AG10803 (cell line): ENCODE data around the gene UVRAG.
"Not testable (repeated sequence)": the region's sequence is repeated elsewhere in the genome, so short reads cannot be mapped to it uniquely, and the experiment has no call there.

Experiments
- DNase-seq: peaks from one replicate; pipeline ENCODE4 v3.0.0; 2010; ENCODE audit warnings: low read depth
- H3K4me3 ChIP-seq: 2 replicates; pipeline ENCODE4 v1.5.1; 2011; ENCODE audit warnings: mild to moderate bottlenecking, low read length, control low read depth
- CTCF ChIP-seq: conservative IDR thresholded peaks from 2 replicates; pipeline ENCODE4 v1.5.1; 2011; ENCODE audit warnings: mild to moderate bottlenecking, low read length, control low read depth, inconsistent platforms

The UVRAG gene

GRCh38 chr11:76069001-76069400, 254.0 kb downstream of the UVRAG start:
- TF ChIP-seq CTCF, result no peak
- no peak for DNase-seq
- no peak overlapping the region for H3K4me3 ChIP-seq

GRCh38 chr11:76071090-76071489, 256.1 kb downstream of the UVRAG start:
- no peak for DNase-seq
- H3K4me3 ChIP-seq, result no peak overlapping the region
- TF ChIP-seq CTCF, result no peak

- TF ChIP-seq CTCF, result no peak
- H3K4me3 ChIP-seq, result peak overlapping the region; percentile 9
- peak; percentile 89 for DNase-seq
Measured at GRCh38 chr11:76073724-76074123, 258.7 kb downstream of the UVRAG start.

GRCh38 chr11:76074148-76075095, 259.4 kb downstream of the UVRAG start:
- no peak for TF ChIP-seq CTCF
- H3K4me3 ChIP-seq, result no peak overlapping the region
- peak; percentile 75 for DNase-seq

- no peak for DNase-seq
- H3K4me3 ChIP-seq, result no peak overlapping the region
- no peak for TF ChIP-seq CTCF
Measured at GRCh38 chr11:76075716-76076115, 260.7 kb downstream of the UVRAG start.

GRCh38 chr11:76076253-76076652, 261.2 kb downstream of the UVRAG start:
- H3K4me3 ChIP-seq, DNase-seq: not testable (repeated sequence)

GRCh38 chr11:76076749-76077148, 261.7 kb downstream of the UVRAG start:
- TF ChIP-seq CTCF, result no peak
- DNase-seq, result no peak
- no peak overlapping the region for H3K4me3 ChIP-seq
